Endothelial cell (in vitro differentiated cells): ENCODE results near the gene ARHGAP45. TPM values are rescaled to one million over a fixed set of nuclear protein-coding genes. Genes with fewer than 3 reads are reported as not detected.

Experiments used
- DNase-seq: peaks from one replicate; pipeline ENCODE4 v3.0.0; 2021; ENCODE audit warnings: low spot score
- H3K27ac Mint-ChIP-seq: one replicate; pipeline ENCODE4 v1.8.0; 2021; ENCODE audit warnings: mixed read lengths, inconsistent platforms; ENCODE audit not compliant: unreplicated experiment
- H3K27me3 Mint-ChIP-seq: one replicate; pipeline ENCODE4 v1.8.0; 2021; ENCODE audit warnings: mild to moderate bottlenecking, moderate library complexity, mixed read lengths, inconsistent platforms; ENCODE audit not compliant: unreplicated experiment
- H3K36me3 Mint-ChIP-seq: one replicate; pipeline ENCODE4 v1.8.0; 2021; ENCODE audit warnings: mild to moderate bottlenecking, low read depth, mixed read lengths, inconsistent platforms; ENCODE audit not compliant: unreplicated experiment
- H3K4me1 Mint-ChIP-seq: one replicate; pipeline ENCODE4 v1.8.0; 2021; ENCODE audit warnings: mild to moderate bottlenecking, mixed read lengths, inconsistent platforms; ENCODE audit not compliant: unreplicated experiment
- H3K4me3 Mint-ChIP-seq: one replicate; pipeline ENCODE4 v1.8.0; 2021; ENCODE audit warnings: mild to moderate bottlenecking, mixed read lengths, inconsistent platforms; ENCODE audit not compliant: unreplicated experiment
- H3K9me3 Mint-ChIP-seq: one replicate; pipeline ENCODE4 v1.8.0; 2021; ENCODE audit warnings: mixed read lengths, inconsistent platforms; ENCODE audit not compliant: unreplicated experiment
- total RNA-seq: library from RNA; stranded (reverse); fragmentation: NEBNext Ultra II Directional; extraction: Animal tissue kit (Norgen Biotek cat#: 25700); gene quantifications from one replicate; pipeline ENCODE4 v1.2.1, GENCODE V29; 2021; ENCODE audit not compliant: unreplicated experiment
- TF ChIP-seq, protein P1 (sequence below): fragments of 200-600 bp; sonication (generic); IDR thresholded peaks from one replicate; pipeline ENCODE4 v1.5.0; 2021; ENCODE audit warnings: antibody characterized with exemption; ENCODE audit not compliant: unreplicated experiment

ARHGAP45 gene
- total RNA-seq, 1 donor from 2014 or later, result 2.4 TPM

DNA sequence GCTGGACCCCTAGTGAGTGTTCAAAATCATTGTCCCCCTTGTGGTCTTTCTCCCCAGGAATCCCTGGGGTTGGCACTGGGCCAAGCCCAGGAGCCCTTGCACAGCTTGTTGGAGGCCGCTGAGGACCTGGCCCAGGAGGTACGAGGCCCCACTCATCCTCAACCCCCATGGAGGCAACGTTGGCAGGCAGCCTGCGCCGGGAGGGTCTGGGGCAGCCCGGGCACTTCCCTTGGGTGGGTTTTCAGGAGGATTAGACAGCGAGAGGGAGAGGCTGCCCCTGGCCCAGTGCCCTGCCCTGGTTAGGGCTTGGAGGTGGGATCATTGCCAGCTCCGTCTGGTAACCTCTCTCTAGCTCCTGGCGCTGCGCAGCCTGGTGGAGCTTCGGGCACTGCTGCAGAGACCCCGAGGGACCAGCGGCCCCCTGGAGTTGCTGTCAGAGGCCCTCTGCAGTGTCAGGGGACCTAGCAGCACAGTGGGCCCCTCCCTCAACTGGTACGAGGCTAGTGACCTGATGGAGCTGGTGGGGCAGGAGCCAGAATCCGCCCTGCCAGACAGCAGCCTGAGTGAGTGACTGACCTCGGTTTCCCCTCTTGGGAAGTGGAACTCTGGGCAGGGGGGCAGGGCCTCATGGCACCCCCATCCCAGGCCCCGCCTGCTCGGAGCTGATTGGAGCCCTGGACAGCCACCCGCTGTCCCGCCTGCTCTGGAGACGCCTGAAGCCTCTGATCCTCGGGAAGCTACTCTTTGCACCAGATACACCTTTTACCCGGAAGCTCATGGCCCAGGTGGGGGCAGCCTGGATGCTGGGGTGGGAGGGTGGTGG is 24.1 kb upstream of the ARHGAP45 start:
- Mint-ChIP-seq H3K27me3 (peaks cover 23% of the 10 kb centered on the region), H3K27ac (no peak overlapping the region), H3K4me1 (peaks cover 14% of the 10 kb centered on the region), H3K36me3 (peaks cover 14% of the 10 kb centered on the region), H3K4me3 (no peak overlapping the region), H3K9me3 (no peaks in the 10 kb centered on the region)
- no peak for DNase-seq
- TF ChIP-seq, protein P1, sequence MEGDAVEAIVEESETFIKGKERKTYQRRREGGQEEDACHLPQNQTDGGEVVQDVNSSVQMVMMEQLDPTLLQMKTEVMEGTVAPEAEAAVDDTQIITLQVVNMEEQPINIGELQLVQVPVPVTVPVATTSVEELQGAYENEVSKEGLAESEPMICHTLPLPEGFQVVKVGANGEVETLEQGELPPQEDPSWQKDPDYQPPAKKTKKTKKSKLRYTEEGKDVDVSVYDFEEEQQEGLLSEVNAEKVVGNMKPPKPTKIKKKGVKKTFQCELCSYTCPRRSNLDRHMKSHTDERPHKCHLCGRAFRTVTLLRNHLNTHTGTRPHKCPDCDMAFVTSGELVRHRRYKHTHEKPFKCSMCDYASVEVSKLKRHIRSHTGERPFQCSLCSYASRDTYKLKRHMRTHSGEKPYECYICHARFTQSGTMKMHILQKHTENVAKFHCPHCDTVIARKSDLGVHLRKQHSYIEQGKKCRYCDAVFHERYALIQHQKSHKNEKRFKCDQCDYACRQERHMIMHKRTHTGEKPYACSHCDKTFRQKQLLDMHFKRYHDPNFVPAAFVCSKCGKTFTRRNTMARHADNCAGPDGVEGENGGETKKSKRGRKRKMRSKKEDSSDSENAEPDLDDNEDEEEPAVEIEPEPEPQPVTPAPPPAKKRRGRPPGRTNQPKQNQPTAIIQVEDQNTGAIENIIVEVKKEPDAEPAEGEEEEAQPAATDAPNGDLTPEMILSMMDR, result no peak

DNA sequence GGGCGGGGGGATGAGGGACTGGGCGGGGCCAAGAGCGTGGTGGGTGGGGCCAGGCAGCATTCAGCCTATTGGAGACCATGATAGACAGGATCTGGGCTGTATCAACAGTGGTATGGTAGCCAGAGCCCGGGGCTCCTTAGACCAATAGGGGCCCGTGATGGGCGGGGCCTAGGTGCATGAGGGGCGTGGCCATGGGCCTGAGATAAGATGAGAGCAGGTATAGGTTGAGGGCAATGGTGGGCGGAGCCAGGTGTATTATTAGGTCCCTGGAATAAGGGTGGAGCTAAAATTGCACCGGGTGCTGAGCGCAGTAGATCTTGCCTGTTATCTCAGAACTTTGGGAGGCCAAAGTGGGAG is 21.7 kb upstream of the ARHGAP45 start:
- H3K9me3 Mint-ChIP-seq, result no peaks in the 10 kb centered on the region
- no peak for DNase-seq
- H3K36me3 Mint-ChIP-seq, result no peaks in the 10 kb centered on the region
- H3K4me3 Mint-ChIP-seq, result no peak overlapping the region
- TF ChIP-seq, protein P1, result no peak
- no peak overlapping the region for H3K27ac Mint-ChIP-seq
- H3K4me1 Mint-ChIP-seq, result peaks cover 2% of the 10 kb centered on the region
- H3K27me3 Mint-ChIP-seq, result peaks cover 10% of the 10 kb centered on the region

DNA sequence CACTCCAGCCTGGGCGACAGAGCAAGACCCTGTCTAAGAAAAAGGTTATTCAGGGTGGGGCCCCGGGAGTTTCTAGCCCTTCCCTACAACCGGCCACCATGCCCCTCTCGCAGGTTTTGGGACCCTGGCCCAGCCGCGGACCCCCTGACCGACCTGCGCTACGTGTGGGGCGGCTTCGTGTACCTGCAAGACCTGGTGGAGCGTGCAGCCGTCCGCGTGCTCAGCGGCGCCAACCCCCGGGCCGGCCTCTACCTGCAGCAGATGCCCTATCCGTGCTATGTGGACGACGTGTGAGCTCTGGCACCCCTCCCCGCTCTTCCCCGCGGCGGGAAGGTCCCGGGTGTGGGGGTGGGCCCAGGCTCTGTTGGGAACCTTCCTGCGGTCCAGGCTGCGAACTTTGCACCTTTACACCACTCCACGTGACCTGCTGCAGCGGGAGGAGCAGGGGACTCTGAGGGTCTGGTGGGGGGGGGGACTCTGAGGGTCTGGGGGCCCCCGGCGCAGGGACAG is 20.8 kb upstream of the ARHGAP45 start:
- Mint-ChIP-seq H3K4me1 (no peaks in the 10 kb centered on the region), H3K27ac (no peak overlapping the region), H3K36me3 (no peaks in the 10 kb centered on the region), H3K9me3 (no peaks in the 10 kb centered on the region), H3K4me3 (no peak overlapping the region), H3K27me3 (peaks cover 10% of the 10 kb centered on the region)
- DNase-seq, result no peak
- TF ChIP-seq, protein P1, result no peak

DNA sequence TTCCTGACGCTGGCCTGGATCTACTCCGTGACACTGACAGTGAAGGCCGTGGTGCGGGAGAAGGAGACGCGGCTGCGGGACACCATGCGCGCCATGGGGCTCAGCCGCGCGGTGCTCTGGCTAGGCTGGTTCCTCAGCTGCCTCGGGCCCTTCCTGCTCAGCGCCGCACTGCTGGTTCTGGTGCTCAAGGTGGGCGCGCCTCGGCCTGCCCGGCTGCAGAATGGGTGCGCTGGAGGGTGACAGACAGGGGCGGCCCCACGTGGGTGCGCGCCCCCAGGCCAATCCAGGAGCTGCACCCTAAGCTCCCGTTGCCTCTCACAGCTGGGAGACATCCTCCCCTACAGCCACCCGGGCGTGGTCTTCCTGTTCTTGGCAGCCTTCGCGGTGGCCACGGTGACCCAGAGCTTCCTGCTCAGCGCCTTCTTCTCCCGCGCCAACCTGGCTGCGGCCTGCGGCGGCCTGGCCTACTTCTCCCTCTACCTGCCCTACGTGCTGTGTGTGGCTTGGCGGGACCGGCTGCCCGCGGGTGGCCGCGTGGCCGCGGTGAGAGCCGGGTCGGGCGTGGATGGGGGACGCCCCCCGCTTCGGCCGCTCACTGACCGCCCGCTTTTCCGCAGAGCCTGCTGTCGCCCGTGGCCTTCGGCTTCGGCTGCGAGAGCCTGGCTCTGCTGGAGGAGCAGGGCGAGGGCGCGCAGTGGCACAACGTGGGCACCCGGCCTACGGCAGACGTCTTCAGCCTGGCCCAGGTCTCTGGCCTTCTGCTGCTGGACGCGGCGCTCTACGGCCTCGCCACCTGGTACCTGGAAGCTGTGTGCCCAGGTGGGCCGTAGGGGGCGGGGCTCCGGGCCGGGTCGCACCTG is 19.9 kb upstream of the ARHGAP45 start:
- Mint-ChIP-seq H3K36me3 (peaks cover 3% of the 10 kb centered on the region), H3K4me1 (no peaks in the 10 kb centered on the region), H3K27ac (no peak overlapping the region), H3K4me3 (no peak overlapping the region), H3K27me3 (peaks cover 15% of the 10 kb centered on the region), H3K9me3 (no peaks in the 10 kb centered on the region)
- TF ChIP-seq, protein P1, result no peak
- no peak for DNase-seq
